Smooth muscle cell (in vitro differentiated cells): ENCODE results near the gene SLX4IP. TPM values are rescaled to one million over a fixed set of nuclear protein-coding genes. Genes with fewer than 3 reads are reported as not detected.

ENCODE experiments used
- DNase-seq: peaks from one replicate; lab custom pipeline; 2025; ENCODE audit not compliant: unreplicated experiment; lab: John Stamatoyannopoulos, UW
- H2AFZ ChIP-seq: fragments of 200-600 bp; sonication (generic); 2 replicates; pipeline ENCODE4 v1.6.0; 2016; ENCODE audit warnings: antibody characterized with exemption, low read depth, mild to moderate bottlenecking
- H3F3A ChIP-seq: fragments of 200-600 bp; sonication (generic); 2 replicates; pipeline ENCODE4 v1.6.0; 2017; ENCODE audit warnings: antibody characterized with exemption, low read depth
- H3K27ac ChIP-seq: fragments of 200-600 bp; sonication (generic); 2 replicates; pipeline ENCODE4 v1.5.1; 2016; ENCODE audit warnings: low read depth, mild to moderate bottlenecking
- H3K27me3 ChIP-seq: fragments of 200-600 bp; sonication (generic); 2 replicates; pipeline ENCODE4 v1.6.1; 2016; ENCODE audit warnings: low read depth, mild to moderate bottlenecking
- H3K36me3 ChIP-seq: fragments of 200-600 bp; sonication (generic); 2 replicates; pipeline ENCODE4 v1.5.1; 2016; ENCODE audit warnings: low read depth
- H3K4me1 ChIP-seq: fragments of 200-600 bp; sonication (generic); 2 replicates; pipeline ENCODE4 v1.5.1; 2016; ENCODE audit warnings: low read depth
- H3K4me2 ChIP-seq: fragments of 200-600 bp; sonication (generic); 2 replicates; pipeline ENCODE4 v1.6.0; 2016; ENCODE audit warnings: mild to moderate bottlenecking
- H3K4me3 ChIP-seq: fragments of 200-600 bp; sonication (generic); 2 replicates; pipeline ENCODE4 v1.5.1; 2016; ENCODE audit warnings: mild to moderate bottlenecking
- H3K79me2 ChIP-seq: fragments of 200-600 bp; sonication (generic); 2 replicates; pipeline ENCODE4 v1.6.0; 2016; ENCODE audit warnings: low read depth, mild to moderate bottlenecking
- H3K9ac ChIP-seq: fragments of 200-600 bp; sonication (generic); 2 replicates; pipeline ENCODE4 v1.6.0; 2016; ENCODE audit warnings: low read depth
- H3K9me3 ChIP-seq: fragments of 200-600 bp; sonication (generic); replicated peaks from 2 replicates; pipeline ENCODE4 v1.5.1; 2016; ENCODE audit warnings: low read depth
- H4K20me1 ChIP-seq: fragments of 200-600 bp; sonication (generic); 2 replicates; pipeline ENCODE4 v1.6.0; 2016; ENCODE audit warnings: low read depth
- CTCF ChIP-seq: fragments of 200-600 bp; sonication (generic); IDR thresholded peaks from 2 replicates; pipeline ENCODE4 v1.5.1; 2017; ENCODE audit warnings: borderline replicate concordance, mild to moderate bottlenecking, antibody characterized with exemption; ENCODE audit not compliant: insufficient read depth, poor library complexity, severe bottlenecking
- WGBS: methylation state at CpG from one replicate; pipeline ENCODE4 v1.1.7; 2016; ENCODE audit warnings: low lambda C conversion rate; 5-methylcytosine and 5-hydroxymethylcytosine counted together
- polyA plus RNA-seq: library from polyadenylated mRNA; unstranded; fragments of >200 nt; fragmentation: Nextera tagmentation; extraction: Ambion mirVana; gene quantifications from 2 replicates; pipeline ENCODE4 v1.2.1, GENCODE V29; 2016
- total RNA-seq: library from RNA; depleted of rRNA; stranded (reverse); fragments of >200 nt; gene quantifications from 2 replicates; pipeline ENCODE4 v1.2.3, GENCODE V29; 2014

Gene SLX4IP
- total and polyA plus RNA-seq, 2 experiments from 2014 or later: 1.2 to 6.2 TPM

DNA sequence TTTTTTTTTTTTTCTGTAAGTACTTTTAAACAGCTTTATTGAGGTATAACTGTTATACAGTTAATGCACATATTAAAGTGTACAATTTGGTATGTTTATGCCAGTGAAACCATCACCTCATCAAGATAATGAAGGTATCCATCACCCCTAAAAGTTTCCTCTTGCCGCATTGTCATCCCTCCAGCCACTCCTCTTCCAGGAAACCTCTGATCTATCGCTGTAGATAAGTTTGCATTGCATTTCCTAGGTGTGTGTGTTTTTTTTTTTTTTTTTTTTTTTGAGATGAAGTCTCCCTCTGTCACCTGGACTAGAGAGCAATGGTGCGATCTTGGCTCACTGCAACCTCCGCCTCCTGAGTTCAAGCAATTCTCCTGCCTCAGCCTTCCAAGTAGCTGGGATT lies 3.1 kb downstream of the SLX4IP start:
- peaks cover 8% of the 10 kb centered on the region for H3K4me1 ChIP-seq
- no peak overlapping the region for H3K27ac ChIP-seq
- TF ChIP-seq CTCF: no peak
- H4K20me1 ChIP-seq: no peaks in the 10 kb centered on the region
- H3K4me2 ChIP-seq: no peak overlapping the region
- H3K79me2 ChIP-seq: peaks cover 30% of the 10 kb centered on the region
- H3K9ac ChIP-seq: no peak overlapping the region
- no peaks in the 10 kb centered on the region for H3K27me3 ChIP-seq
- no peak overlapping the region for H3K4me3 ChIP-seq
- H2AFZ ChIP-seq: no peak overlapping the region
- no peaks in the 10 kb centered on the region for H3K36me3 ChIP-seq
- DNase-seq: no peak
- WGBS: 92% methylated on average over 4 of the region's 4 CpGs
- H3F3A ChIP-seq: no peaks in the 10 kb centered on the region
- no peaks in the 10 kb centered on the region for H3K9me3 ChIP-seq

DNA sequence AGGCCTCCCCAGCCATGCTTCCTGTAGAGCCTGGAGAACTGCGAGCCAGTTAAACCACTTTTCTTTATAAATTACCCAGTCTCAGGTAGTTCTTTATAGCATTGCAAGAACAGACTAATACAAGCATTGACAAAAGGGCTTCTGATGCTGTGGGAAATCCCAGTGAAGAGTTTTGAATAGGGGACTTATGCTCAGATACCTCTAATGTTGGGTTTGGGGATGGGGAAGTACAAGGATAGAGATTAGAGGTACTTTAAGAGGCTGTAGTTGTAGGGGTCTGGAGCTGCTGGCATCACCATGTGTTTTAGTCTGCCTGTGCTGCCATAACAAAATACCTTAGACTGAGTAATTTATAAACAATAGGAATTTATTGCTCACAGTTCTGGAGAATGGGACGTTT lies 8.8 kb downstream of the SLX4IP start:
- H3K9ac ChIP-seq: no peak overlapping the region
- H3F3A ChIP-seq: no peaks in the 10 kb centered on the region
- no peak for TF ChIP-seq CTCF
- peaks cover 18% of the 10 kb centered on the region for H3K79me2 ChIP-seq
- no peak overlapping the region for H3K4me3 ChIP-seq
- no peaks in the 10 kb centered on the region for H4K20me1 ChIP-seq
- WGBS: 76% methylated on average over 2 of the region's 2 CpGs
- no peak overlapping the region for H2AFZ ChIP-seq
- no peak for DNase-seq
- peaks cover 7% of the 10 kb centered on the region for H3K4me1 ChIP-seq
- H3K9me3 ChIP-seq: no peaks in the 10 kb centered on the region
- no peak overlapping the region for H3K4me2 ChIP-seq
- no peak overlapping the region for H3K27ac ChIP-seq
- H3K27me3 ChIP-seq: no peaks in the 10 kb centered on the region
- no peaks in the 10 kb centered on the region for H3K36me3 ChIP-seq

- WGBS: 92% methylated on average over 4 of the region's 4 CpGs
Observed at GRCh38 chr20:10445758-10446157, 10.7 kb downstream of the SLX4IP start.

More at GRCh38 chr20:10445758-10446157, 10.7 kb downstream of the SLX4IP start:
- no peak for TF ChIP-seq CTCF
- Histone ChIP-seq H3F3A (no peaks in the 10 kb centered on the region), H2AFZ (no peak overlapping the region), H3K4me2 (no peak overlapping the region), H4K20me1 (no peaks in the 10 kb centered on the region), H3K79me2 (peaks cover 6% of the 10 kb centered on the region), H3K9ac (no peak overlapping the region), H3K27ac (no peak overlapping the region), H3K9me3 (no peaks in the 10 kb centered on the region), H3K27me3 (no peaks in the 10 kb centered on the region), H3K4me3 (no peak overlapping the region), H3K4me1 (peaks cover 7% of the 10 kb centered on the region), H3K36me3 (no peaks in the 10 kb centered on the region)
- no peak for DNase-seq
